OCI-LY1 (cell line): ENCODE results near the gene ARL2BP.

Source experiments
- H2AFZ ChIP-seq: fragments of 200-600 bp; sonication (generic), shearing (Covaris generic); 2 replicates; pipeline ENCODE4 v1.6.0; 2014; ENCODE audit warnings: antibody characterized with exemption, mild to moderate bottlenecking, low read length
- H3F3A ChIP-seq: fragments of 200-600 bp; sonication (generic), shearing (Covaris generic); 2 replicates; pipeline ENCODE4 v1.6.0; 2014; ENCODE audit warnings: mild to moderate bottlenecking, antibody characterized with exemption, low read length, moderate library complexity; ENCODE audit not compliant: insufficient read depth
- H3K27ac ChIP-seq: fragments of 200-600 bp; sonication (generic); 2 replicates; pipeline ENCODE4 v1.5.1; 2014; ENCODE audit warnings: low read length, mixed run types, mild to moderate bottlenecking, low read depth; ENCODE audit not compliant: poor library complexity, severe bottlenecking
- H3K27me3 ChIP-seq: fragments of 200-600 bp; sonication (generic); 2 replicates; pipeline ENCODE4 v1.6.0; 2014; ENCODE audit warnings: antibody characterized with exemption, mild to moderate bottlenecking, low read length, moderate library complexity; ENCODE audit not compliant: insufficient read depth
- H3K36me3 ChIP-seq: fragments of 200-600 bp; sonication (generic); 2 replicates; pipeline ENCODE4 v1.6.1; 2014; ENCODE audit warnings: mild to moderate bottlenecking, antibody characterized with exemption, low read length, moderate library complexity, mixed read lengths; ENCODE audit not compliant: insufficient read depth
- H3K4me1 ChIP-seq: fragments of 200-600 bp; sonication (generic); 2 replicates; pipeline ENCODE4 v1.5.1; 2014; ENCODE audit warnings: mild to moderate bottlenecking, low read length, moderate library complexity; ENCODE audit not compliant: insufficient read depth, severe bottlenecking
- H3K4me2 ChIP-seq: fragments of 200-600 bp; sonication (generic), shearing (Covaris generic); 2 replicates; pipeline ENCODE4 v1.6.1; 2014; ENCODE audit warnings: low read length
- H3K4me3 ChIP-seq: fragments of 200-600 bp; sonication (generic); 2 replicates; pipeline ENCODE4 v1.5.1; 2014; ENCODE audit warnings: low read length, low read depth, mild to moderate bottlenecking, mixed read lengths; ENCODE audit not compliant: poor library complexity, severe bottlenecking
- H3K79me2 ChIP-seq: fragments of 200-600 bp; shearing (Covaris generic); 2 replicates; pipeline ENCODE4 v1.6.1; 2016; ENCODE audit warnings: mixed run types, low read length, mixed read lengths; ENCODE audit not compliant: insufficient read depth
- H3K9ac ChIP-seq: fragments of 200-600 bp; sonication (generic), shearing (Covaris generic); 2 replicates; pipeline ENCODE4 v1.6.1; 2014; ENCODE audit warnings: mild to moderate bottlenecking, low read length, mixed read lengths
- H3K9me2 ChIP-seq: fragments of 200-600 bp; sonication (generic), shearing (Covaris generic); 2 replicates; pipeline ENCODE4 v1.6.1; 2014; ENCODE audit warnings: low read depth, mild to moderate bottlenecking, low read length, mixed read lengths
- H3K9me3 ChIP-seq: fragments of 200-600 bp; shearing (Covaris generic); 2 replicates; pipeline ENCODE4 v1.6.1; 2014; ENCODE audit warnings: low read length, mixed read lengths
- H4K20me1 ChIP-seq: fragments of 200-600 bp; sonication (generic), shearing (Covaris generic); 2 replicates; pipeline ENCODE4 v1.6.0; 2016; ENCODE audit warnings: mild to moderate bottlenecking, low read length; ENCODE audit not compliant: insufficient read depth
- EZH2 ChIP-seq: fragments of 200-600 bp; sonication (generic), shearing (Covaris generic); IDR thresholded peaks from 2 replicates; pipeline ENCODE4 v1.8.0; 2017; ENCODE audit warnings: borderline replicate concordance, mixed run types, mild to moderate bottlenecking, antibody characterized with exemption, low read length, moderate library complexity, mixed read lengths
- TF ChIP-seq, protein P1 (sequence below): fragments of 200-600 bp; sonication (generic), shearing (Covaris generic); IDR thresholded peaks from 2 replicates; pipeline ENCODE4 v1.5.1; 2017; ENCODE audit warnings: mild to moderate bottlenecking, antibody characterized with exemption, low read length, moderate library complexity, mixed read lengths

The ARL2BP gene

DNA sequence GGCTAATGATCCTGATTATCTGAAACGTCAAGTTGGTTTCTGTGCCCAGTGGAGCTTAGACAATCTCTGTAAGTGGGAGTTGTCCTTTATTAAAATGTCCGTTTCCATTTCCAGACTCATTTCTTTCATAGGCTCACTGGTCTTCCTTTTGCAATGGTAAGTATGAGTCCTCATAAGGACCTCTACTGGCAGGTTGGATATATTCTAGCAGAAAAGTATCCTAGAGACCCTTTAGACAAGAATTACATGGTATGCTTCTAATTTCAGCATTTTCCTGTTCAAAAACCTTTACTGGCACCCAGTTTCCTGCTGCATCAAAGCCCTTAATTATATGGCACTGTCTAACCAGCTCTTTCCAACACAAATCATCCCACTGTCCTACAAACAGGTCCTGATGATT lies 28.1 kb upstream of the ARL2BP start:
- H4K20me1 ChIP-seq: no peaks in the 10 kb centered on the region
- no peak overlapping the region for H3K9ac ChIP-seq
- no peaks in the 10 kb centered on the region for H3K9me2 ChIP-seq
- H3K79me2 ChIP-seq: no peaks in the 10 kb centered on the region
- no peaks in the 10 kb centered on the region for H3K27me3 ChIP-seq
- no peak overlapping the region for H2AFZ ChIP-seq
- no peaks in the 10 kb centered on the region for H3K4me1 ChIP-seq
- no peak for TF ChIP-seq EZH2
- TF ChIP-seq, protein P1, sequence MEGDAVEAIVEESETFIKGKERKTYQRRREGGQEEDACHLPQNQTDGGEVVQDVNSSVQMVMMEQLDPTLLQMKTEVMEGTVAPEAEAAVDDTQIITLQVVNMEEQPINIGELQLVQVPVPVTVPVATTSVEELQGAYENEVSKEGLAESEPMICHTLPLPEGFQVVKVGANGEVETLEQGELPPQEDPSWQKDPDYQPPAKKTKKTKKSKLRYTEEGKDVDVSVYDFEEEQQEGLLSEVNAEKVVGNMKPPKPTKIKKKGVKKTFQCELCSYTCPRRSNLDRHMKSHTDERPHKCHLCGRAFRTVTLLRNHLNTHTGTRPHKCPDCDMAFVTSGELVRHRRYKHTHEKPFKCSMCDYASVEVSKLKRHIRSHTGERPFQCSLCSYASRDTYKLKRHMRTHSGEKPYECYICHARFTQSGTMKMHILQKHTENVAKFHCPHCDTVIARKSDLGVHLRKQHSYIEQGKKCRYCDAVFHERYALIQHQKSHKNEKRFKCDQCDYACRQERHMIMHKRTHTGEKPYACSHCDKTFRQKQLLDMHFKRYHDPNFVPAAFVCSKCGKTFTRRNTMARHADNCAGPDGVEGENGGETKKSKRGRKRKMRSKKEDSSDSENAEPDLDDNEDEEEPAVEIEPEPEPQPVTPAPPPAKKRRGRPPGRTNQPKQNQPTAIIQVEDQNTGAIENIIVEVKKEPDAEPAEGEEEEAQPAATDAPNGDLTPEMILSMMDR: no peak
- H3K4me3 ChIP-seq: no peak overlapping the region
- H3K36me3 ChIP-seq: peaks cover 98% of the 10 kb centered on the region
- no peaks in the 10 kb centered on the region for H3F3A ChIP-seq
- peaks cover 47% of the 10 kb centered on the region for H3K9me3 ChIP-seq
- H3K27ac ChIP-seq: no peak overlapping the region
- no peak overlapping the region for H3K4me2 ChIP-seq

DNA sequence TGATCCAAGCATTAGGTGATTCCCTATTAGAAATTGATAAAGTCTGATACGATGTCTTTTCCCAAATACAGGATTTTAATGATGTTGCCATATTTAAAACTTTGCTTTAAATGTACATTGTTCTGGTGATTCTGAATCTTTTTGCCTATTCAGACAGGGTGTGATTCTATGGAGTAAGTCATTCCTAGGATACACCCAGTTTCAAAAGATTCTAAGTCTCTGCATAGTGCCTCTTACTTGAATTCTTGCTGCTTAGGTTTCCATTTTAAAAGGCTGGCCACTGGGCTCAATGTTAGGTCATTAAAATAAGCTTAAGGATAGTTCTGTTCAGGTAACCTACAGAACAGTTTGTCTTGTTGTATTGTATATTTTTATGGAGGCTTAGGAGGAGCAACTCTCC lies 22.0 kb upstream of the ARL2BP start:
- H3K36me3 ChIP-seq: peaks cover 95% of the 10 kb centered on the region
- no peak overlapping the region for H3K4me2 ChIP-seq
- no peaks in the 10 kb centered on the region for H3K4me1 ChIP-seq
- no peaks in the 10 kb centered on the region for H3K79me2 ChIP-seq
- H3K27me3 ChIP-seq: no peaks in the 10 kb centered on the region
- H3K9ac ChIP-seq: no peak overlapping the region
- H3K27ac ChIP-seq: no peak overlapping the region
- H3F3A ChIP-seq: no peaks in the 10 kb centered on the region
- H3K9me3 ChIP-seq: peaks cover 10% of the 10 kb centered on the region
- no peak overlapping the region for H2AFZ ChIP-seq
- H3K4me3 ChIP-seq: no peak overlapping the region
- H4K20me1 ChIP-seq: no peaks in the 10 kb centered on the region
- TF ChIP-seq, protein P1: no peak
- TF ChIP-seq EZH2: no peak
- H3K9me2 ChIP-seq: no peaks in the 10 kb centered on the region

- Histone ChIP-seq H3K9me3 (0 out of 2 replicates have a peak, but pooled peaks cover under 1% of the 10 kb centered on the region), H3K9ac (no peak overlapping the region), H3F3A (no peaks in the 10 kb centered on the region), H3K9me2 (no peaks in the 10 kb centered on the region), H3K4me1 (no peaks in the 10 kb centered on the region), H3K4me2 (no peak overlapping the region), H2AFZ (no peak overlapping the region), H4K20me1 (no peaks in the 10 kb centered on the region), H3K79me2 (no peaks in the 10 kb centered on the region), H3K36me3 (peaks cover 91% of the 10 kb centered on the region), H3K4me3 (no peak overlapping the region), H3K27ac (no peak overlapping the region), H3K27me3 (no peaks in the 10 kb centered on the region)
- TF ChIP-seq, protein P1: no peak
- TF ChIP-seq EZH2: no peak
Measured at GRCh38 chr16:57224651-57225335, 20.3 kb upstream of the ARL2BP start.
